Urinary bladder (tissue), 4 donors: Measurements from ENCODE around the gene PIP5K1B. TPM values are rescaled to one million over a fixed set of nuclear protein-coding genes. Genes with fewer than 3 reads are reported as not detected.

Experiments
- DNase-seq: peaks from one replicate; pipeline ENCODE4 v3.0.0-alpha.2; 2015; ENCODE audit errors: extremely low spot score
- H3K27ac ChIP-seq: one replicate; pipeline ENCODE4 v1.5.1; 2013; ENCODE audit warnings: low read depth, mild to moderate bottlenecking, moderate library complexity
- H3K36me3 ChIP-seq: one replicate; pipeline ENCODE4 v1.6.1; 2013; ENCODE audit warnings: mild to moderate bottlenecking, moderate library complexity; ENCODE audit not compliant: insufficient read depth
- H3K4me1 ChIP-seq: one replicate; pipeline ENCODE4 v1.6.1; 2013; ENCODE audit warnings: mild to moderate bottlenecking, moderate library complexity; ENCODE audit not compliant: insufficient read depth
- H3K4me3 ChIP-seq: one replicate; pipeline ENCODE4 v1.5.1; 2013; ENCODE audit warnings: low read depth, low read length
- WGBS: extraction: QIAGEN DNeasy Blood & Tissue Kit; methylation state at CpG from one replicate; pipeline ENCODE4 v1.1.7; 2013; 5-methylcytosine and 5-hydroxymethylcytosine counted together
- polyA plus RNA-seq: library from polyadenylated mRNA; stranded (reverse); fragments of 200-250 nt; gene quantifications from one replicate; pipeline ENCODE4 v1.2.3, GENCODE V29; 2013
- total RNA-seq: library from RNA; depleted of rRNA; stranded (reverse); fragments of >200 nt; gene quantifications from one replicate; pipeline ENCODE4 v1.2.3, GENCODE V29; 2014
- donor health status: healthy with polysubstance abuse.
- donor health status: healthy.

Gene PIP5K1B
- total and polyA plus RNA-seq, 2 donors: 3.1 to 6.4 TPM

DNA sequence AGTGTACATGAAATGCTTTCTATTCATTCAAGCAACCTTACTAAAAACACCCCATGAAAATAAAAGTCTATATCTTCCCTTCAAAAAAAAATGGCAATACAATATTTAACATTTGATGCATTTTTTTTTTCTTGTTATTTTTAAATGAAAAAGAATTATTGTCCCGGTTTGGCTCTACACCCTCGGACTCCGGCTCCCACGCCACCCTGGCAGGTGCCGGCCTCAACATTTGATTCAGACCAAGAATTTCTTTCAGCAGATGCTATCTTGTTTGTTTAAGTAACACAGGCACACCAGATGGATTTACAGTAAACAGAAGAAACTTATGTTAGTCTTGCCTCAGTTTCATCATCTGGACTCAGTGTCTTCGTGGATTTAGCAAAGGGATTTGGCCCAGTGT is 162.0 kb downstream of the PIP5K1B start:
- WGBS: 72% methylated on average over 6 of the region's 6 CpGs

DNA sequence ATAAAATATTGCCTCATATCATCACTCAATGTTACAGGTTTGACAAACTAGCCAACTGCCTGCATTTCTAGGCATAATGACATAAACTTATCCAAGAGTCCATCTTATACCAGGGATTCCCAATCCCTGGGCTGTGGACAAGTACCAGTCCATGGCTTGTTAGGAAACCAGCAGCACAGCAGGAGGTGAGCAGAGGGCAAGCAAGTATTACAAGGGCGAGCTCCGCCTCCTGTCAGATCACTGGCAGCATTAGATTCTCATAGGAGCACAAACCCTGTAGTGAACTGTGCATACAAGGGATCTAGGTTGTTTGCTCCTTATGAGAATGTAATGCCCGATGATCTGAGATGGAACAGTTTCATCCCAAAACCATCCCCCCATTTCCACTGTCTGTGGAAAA is 164.0 kb downstream of the PIP5K1B start:
- H3K4me3 ChIP-seq: no peak overlapping the region
- no peak for DNase-seq
- peaks cover 2% of the 10 kb centered on the region for H3K4me1 ChIP-seq
- 91% methylated on average over 3 of the region's 3 CpGs for WGBS
- H3K27ac ChIP-seq: no peak overlapping the region
- H3K36me3 ChIP-seq: no peaks in the 10 kb centered on the region

More for the DNA sequence above, 162.0 kb downstream of the PIP5K1B start:
- Histone ChIP-seq H3K36me3 (no peaks in the 10 kb centered on the region), H3K4me3 (no peak overlapping the region), H3K27ac (no peak overlapping the region), H3K4me1 (peaks cover under 1% of the 10 kb centered on the region)
- DNase-seq: no peak

DNA sequence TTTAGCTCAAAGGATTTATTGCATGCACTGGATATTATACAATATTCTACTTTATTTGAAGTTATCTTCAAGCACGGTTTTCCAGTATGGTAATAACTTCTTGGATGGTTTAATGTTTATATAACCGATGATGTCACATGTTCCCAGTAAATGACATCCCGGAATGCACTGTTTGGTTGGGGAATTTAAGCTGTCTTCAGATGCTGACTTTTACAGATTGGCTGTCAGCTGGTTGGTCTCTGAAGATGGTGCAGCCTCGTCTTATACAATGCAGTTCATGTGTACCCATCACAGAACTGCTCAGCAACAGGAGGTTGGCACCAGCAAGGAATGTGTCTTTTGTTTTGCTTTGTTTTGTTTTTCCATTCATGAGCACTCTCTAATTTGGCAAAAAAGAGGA is 165.0 kb downstream of the PIP5K1B start:
- no peak overlapping the region for H3K4me3 ChIP-seq
- H3K4me1 ChIP-seq: peaks cover 2% of the 10 kb centered on the region
- no peak overlapping the region for H3K27ac ChIP-seq
- no peaks in the 10 kb centered on the region for H3K36me3 ChIP-seq
- WGBS: 27% methylated on average over 4 of the region's 4 CpGs
- no peak for DNase-seq

DNA sequence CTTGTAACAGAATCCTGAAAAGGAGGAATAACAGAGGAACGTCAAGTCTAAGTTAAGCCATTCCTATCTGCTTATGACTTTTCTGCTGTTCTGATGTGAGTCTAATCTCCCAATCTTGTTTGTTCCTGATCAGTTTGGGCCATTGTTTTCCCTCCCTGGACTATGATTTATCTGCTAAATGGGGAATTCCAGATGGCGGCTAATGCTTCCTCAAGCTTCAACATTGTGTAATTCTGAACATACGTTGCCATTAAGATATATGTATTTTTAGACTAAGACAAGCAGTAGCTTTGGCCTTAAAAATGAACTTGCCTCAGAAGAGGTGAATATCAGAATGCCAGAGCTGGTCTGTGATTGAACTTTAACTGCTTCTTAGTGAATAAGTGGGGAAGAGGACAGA is 166.2 kb downstream of the PIP5K1B start:
- Histone ChIP-seq H3K4me3 (no peak overlapping the region), H3K4me1 (peaks cover 2% of the 10 kb centered on the region), H3K36me3 (no peaks in the 10 kb centered on the region), H3K27ac (no peak overlapping the region)
- no peak for DNase-seq
- 76% methylated on average over 3 of the region's 3 CpGs for WGBS

DNA sequence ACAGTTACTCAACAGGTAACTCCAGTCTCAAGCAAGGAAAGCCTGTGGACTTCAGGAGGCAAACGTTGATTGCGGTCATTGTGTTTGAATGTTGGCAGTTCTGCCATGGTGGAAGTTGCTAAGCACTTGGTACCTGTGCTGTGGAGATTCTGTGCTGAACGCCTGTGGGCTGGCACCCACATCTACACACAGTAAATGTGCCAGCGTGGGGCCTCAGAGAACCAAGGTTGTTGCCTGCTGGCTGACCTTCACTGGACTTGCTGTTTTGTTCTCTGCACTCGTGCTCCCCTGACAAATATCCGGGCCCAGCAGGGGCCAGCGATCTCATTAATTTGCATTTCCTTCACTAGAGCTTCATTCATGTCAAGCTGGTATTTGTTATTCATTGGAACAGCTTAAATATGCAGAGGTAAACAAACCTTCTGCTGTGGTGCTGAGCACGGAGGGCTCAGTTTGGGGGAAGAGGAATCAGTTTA is 167.0 kb downstream of the PIP5K1B start:
- H3K4me3 ChIP-seq: no peak overlapping the region
- H3K4me1 ChIP-seq: peaks cover 2% of the 10 kb centered on the region
- DNase-seq: no peak
- no peaks in the 10 kb centered on the region for H3K36me3 ChIP-seq
- 41% methylated on average over 8 of the region's 8 CpGs for WGBS
- H3K27ac ChIP-seq: no peak overlapping the region

DNA sequence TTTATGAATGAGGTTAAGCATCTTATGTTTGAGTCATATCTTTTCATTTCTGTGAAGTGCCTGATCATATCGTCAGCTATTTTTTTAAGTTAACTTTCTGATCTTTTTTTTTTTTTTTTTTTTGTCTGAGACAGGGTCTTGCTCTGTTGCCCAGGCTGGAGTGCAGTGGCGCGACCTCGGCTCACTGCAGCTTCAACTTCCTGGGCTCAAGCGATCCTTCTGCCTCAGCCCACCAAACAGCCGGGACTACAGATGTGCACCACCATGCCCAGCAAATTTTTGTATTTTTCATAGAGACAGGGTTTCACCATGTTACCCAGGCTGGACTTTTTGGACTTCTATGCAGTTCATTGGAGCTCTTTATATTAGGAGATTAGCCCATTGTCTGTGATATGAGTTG is 168.1 kb downstream of the PIP5K1B start:
- 95% methylated on average over 6 of the region's 6 CpGs for WGBS
- no peak for DNase-seq
- Histone ChIP-seq H3K4me3 (no peak overlapping the region), H3K36me3 (no peaks in the 10 kb centered on the region), H3K4me1 (peaks cover 2% of the 10 kb centered on the region), H3K27ac (no peak overlapping the region)

DNA sequence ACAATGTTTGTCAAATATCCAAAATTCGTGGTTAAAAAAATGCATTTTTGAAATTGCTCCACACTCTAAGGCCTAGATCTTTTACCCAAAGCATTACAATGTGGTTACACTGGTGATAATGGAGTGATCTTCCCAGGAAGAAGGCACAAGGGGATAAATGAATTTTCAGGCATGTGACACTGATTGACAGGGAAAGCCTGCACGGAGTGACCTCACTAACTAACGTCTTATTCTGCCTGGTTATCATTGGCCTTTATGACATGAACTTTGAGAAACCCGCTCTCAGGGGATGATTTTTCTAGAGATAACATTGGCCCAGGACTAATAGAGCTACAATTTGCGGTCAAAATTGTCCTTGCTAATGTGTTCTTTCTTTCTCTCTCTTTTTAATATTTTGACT is 171.2 kb downstream of the PIP5K1B start:
- DNase-seq: no peak
- 75% methylated on average over 5 of the region's 5 CpGs for WGBS
- H3K27ac ChIP-seq: no peak overlapping the region

DNA sequence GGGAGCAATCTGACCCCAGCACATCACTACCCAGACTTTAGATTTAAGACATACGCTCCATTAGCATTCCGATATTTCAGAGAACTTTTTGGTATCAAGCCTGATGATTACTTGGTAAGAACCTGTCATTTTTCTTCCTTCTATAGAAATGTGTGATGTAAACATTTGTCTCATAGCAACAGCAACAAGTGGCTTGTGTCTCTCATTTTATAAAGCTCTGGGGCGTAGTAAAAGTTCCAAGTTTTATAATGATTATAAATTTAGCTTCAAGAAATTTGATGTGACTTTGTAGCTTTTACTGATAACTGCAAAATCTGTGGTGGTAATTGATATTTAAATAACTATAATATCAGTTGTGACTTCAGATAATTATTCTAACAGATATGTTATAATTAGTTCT is 171.6 kb downstream of the PIP5K1B start:
- Histone ChIP-seq H3K27ac (no peak overlapping the region), H3K4me1 (peaks cover 2% of the 10 kb centered on the region), H3K4me3 (no peak overlapping the region), H3K36me3 (no peaks in the 10 kb centered on the region)
- 40% methylated on average over 3 of the region's 3 CpGs for WGBS
- DNase-seq: no peak

More for the DNA sequence above, 171.2 kb downstream of the PIP5K1B start:
- Histone ChIP-seq H3K4me1 (peaks cover 2% of the 10 kb centered on the region), H3K36me3 (no peaks in the 10 kb centered on the region), H3K4me3 (no peak overlapping the region)

DNA sequence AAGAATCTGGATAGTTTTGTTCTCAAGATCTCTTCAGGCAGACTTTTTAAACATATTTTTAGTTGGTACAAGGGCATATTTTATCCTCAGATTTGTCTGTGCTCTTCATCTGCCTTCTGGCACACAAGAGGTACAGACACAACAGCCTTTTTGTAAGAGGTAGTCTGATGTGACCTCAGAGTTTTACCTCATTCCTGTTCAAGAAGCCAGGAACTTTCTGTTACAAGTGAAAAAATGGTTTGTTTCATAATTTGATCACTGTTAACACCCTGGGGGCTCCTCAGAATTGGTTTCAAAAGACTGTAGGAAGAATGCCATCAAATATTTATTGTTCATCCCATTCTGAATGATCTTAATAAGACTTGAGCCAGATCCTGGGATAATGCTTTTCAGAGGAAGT is 172.2 kb downstream of the PIP5K1B start:
- no peak for DNase-seq
- no peaks in the 10 kb centered on the region for H3K4me1 ChIP-seq
- no peak overlapping the region for H3K4me3 ChIP-seq
- no peaks in the 10 kb centered on the region for H3K36me3 ChIP-seq
- H3K27ac ChIP-seq: no peak overlapping the region

DNA sequence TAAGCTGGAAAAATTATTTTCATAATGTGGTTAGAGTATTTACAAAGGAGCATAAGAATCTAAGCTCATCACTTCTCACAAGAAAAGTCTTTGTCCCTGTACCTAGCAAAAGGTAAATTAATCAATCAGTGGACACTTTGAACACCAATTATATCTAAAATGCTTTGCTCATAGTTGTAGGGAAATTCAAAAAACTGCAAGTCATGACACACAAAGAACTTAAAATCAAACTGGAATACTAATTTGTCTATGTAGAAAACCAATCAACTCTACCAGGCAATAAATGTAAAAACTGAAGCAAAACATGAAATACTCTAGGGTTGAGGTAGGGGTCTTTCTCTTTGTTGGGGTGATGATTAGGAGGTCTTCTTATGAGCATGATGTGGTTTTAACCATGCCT is 173.4 kb downstream of the PIP5K1B start:
- no peak for DNase-seq
- Histone ChIP-seq H3K36me3 (no peaks in the 10 kb centered on the region), H3K4me3 (no peak overlapping the region), H3K27ac (no peak overlapping the region), H3K4me1 (no peaks in the 10 kb centered on the region)

DNA sequence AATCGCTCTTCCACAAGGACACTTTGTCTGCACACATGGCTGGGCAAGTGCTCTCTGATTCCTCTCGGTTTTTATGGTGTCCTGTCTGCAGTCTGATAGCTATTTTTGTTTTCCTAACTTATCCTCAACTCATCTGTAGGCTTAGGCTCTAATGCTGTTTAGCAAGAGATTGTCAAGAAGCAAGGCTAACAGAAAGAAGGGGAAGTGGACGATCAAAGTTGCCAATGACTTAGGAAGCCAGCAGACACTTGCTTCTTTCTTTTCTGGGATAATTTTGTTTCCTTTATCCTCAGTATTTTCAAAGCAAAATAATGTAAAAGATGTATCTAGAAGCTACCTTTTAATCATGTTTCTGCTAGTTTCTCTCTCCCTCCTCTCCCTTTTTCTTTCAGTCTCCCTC is 178.2 kb downstream of the PIP5K1B start:
- H3K27ac ChIP-seq: no peak overlapping the region
- H3K4me3 ChIP-seq: no peak overlapping the region
- no peaks in the 10 kb centered on the region for H3K4me1 ChIP-seq
- 68% methylated on average over 3 of the region's 3 CpGs for WGBS
- DNase-seq: no peak
- no peaks in the 10 kb centered on the region for H3K36me3 ChIP-seq

DNA sequence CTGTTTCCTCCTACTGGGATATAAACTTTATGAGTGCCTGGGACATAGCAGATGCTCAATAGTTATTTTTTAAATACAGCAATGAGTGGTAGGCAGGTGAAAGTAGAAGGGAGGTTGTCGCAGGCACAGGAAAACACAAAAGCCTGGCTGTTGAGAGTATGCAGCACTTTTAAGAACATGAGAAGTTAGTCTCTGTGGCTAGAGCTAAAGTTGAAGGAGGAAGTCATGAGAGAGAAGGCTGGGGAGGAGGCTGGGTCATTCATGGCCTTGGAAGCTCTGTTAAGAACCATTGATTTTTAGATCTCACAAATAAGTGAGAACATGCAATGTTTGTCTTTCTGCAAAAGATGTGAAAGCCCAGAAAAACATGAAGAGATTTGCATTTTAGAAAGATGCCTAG is 182.2 kb downstream of the PIP5K1B start:
- H3K4me3 ChIP-seq: no peak overlapping the region
- 89% methylated on average over 1 of the region's 1 CpG for WGBS
- H3K36me3 ChIP-seq: no peaks in the 10 kb centered on the region
- no peak for DNase-seq
- H3K27ac ChIP-seq: no peak overlapping the region
- no peaks in the 10 kb centered on the region for H3K4me1 ChIP-seq

DNA sequence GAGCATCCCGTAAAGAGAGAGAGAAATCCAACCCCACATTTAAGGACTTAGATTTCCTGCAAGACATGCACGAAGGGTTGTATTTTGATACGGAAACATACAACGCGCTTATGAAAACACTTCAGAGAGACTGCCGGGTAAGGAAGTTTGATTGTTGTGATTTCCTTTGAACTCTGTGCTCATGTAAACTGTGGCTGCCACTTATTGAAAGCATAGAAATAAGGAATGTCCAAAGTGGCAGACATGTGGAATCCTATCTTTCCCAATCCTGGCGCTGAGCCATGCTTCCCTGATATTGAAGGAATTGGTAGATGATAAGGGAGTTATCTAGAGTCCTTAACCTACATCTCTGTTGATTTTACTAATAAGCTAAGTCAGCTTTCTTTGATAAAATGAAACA is 189.5 kb downstream of the PIP5K1B start:
- no peak for DNase-seq
- H3K36me3 ChIP-seq: no peaks in the 10 kb centered on the region
- H3K4me3 ChIP-seq: no peak overlapping the region
- WGBS: 32% methylated on average over 7 of the region's 7 CpGs
- H3K4me1 ChIP-seq: no peaks in the 10 kb centered on the region
- no peak overlapping the region for H3K27ac ChIP-seq

DNA sequence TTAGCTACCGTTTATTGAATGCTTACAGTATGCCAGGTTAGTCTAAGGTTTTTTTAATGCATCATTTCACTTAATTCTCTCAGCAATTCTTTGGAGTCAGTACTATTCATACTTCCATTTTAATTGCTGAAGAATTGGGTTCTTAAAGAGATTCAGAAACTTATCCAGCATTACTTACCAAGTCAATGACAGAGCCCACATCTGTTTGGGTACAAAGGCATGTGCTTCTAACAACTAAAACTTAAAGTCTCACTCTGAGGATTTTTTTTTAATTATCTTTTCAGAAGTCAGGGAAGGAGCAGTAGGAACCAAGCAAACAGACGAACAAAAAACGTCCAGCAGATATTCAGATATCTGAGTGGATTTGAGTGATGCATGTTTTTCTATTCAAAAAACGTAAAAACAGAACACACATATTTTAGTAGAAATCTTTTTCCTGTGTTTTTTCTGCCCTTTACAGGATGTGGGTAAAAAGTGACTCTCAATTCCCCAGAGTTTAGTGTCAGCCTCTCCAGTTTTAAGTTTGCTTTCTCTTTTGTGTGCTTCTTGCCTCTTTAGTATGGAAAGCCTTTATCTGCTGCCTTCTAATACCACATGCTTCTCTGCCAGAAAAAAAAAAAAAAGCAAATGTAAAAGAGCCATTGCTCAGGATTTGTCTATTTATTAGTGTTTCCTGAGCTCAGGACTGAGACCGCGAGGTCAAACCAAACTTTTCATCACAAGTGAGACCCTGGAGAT is 190.9 kb downstream of the PIP5K1B start:
- Histone ChIP-seq H3K36me3 (no peaks in the 10 kb centered on the region), H3K4me1 (no peaks in the 10 kb centered on the region), H3K27ac (no peak overlapping the region), H3K4me3 (no peak overlapping the region)
- no peak for DNase-seq
- WGBS: 24% methylated on average over 6 of the region's 6 CpGs

DNA sequence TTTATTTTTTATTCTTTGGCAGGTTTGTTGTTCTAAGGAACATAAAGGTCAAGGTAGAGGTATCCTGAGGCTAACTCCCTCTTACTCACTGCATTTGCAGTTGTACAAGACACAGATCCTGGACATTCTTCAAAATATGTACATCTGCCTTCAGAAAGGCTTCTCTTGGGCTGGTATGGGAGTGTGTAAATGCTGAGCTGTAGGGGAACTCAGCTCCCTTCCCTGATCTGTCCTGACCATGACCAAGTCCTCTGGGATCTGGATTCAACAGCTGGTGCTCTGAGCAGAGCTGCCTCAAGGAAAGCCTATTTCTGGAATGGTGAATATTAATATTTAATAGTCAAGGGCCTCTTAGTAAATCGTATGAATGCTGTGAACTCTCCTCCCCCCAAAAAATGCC is 191.4 kb downstream of the PIP5K1B start:
- H3K27ac ChIP-seq: no peak overlapping the region

More for the DNA sequence above, 191.4 kb downstream of the PIP5K1B start:
- no peak for DNase-seq
- no peaks in the 10 kb centered on the region for H3K36me3 ChIP-seq
- H3K4me1 ChIP-seq: no peaks in the 10 kb centered on the region
- H3K4me3 ChIP-seq: no peak overlapping the region
- WGBS: 49% methylated on average over 1 of the region's 1 CpG
